Frontal cortex (tissue), 4 donors: ENCODE data around the gene KIF12. TPM values are rescaled to one million over a fixed set of nuclear protein-coding genes. Genes with fewer than 3 reads are reported as not detected.

Experiments used
- DNase-seq, 2 donors: peaks; one replicate each; pipeline ENCODE4 v3.0.0; 2012; ENCODE audit warnings: low spot score in 2 of 2
- FAIRE-seq: peaks from 2 replicates; lab custom pipeline; 2012; peaks lifted over from hg19 to GRCh38; lab: Jason Lieb, UNC
- total RNA-seq: library from RNA; depleted of rRNA; stranded (reverse); fragments of >200 nt; gene quantifications from one replicate; pipeline ENCODE4 v1.2.3, GENCODE V29; 2014
- donor health status: control.
- donor health status: control.
- donor health status: control.

KIF12 gene
- total RNA-seq, 1 donor from 2014 or later = 0.82 TPM

DNA sequence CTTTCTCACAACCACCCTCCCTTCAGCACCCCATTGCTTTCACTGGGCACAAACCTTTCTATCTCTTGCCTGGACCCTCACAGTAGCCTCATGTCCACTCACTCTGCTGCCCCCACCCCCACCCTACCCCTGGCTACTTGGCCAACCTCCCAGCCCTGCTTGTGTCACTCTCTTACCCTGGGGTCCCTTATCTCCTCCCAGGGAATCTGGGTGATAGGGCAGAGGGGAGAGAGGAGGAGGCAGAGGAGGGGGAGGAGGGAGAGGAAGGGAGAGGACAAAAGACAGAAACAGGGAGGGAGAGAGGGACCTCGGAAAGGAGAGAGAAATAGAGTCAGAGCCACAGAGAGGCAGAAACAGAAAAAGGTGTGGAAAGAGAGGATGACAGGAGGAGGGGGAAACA is 25.0 kb upstream of the KIF12 start:
- FAIRE-seq = no peak
- no peak for DNase-seq

DNA sequence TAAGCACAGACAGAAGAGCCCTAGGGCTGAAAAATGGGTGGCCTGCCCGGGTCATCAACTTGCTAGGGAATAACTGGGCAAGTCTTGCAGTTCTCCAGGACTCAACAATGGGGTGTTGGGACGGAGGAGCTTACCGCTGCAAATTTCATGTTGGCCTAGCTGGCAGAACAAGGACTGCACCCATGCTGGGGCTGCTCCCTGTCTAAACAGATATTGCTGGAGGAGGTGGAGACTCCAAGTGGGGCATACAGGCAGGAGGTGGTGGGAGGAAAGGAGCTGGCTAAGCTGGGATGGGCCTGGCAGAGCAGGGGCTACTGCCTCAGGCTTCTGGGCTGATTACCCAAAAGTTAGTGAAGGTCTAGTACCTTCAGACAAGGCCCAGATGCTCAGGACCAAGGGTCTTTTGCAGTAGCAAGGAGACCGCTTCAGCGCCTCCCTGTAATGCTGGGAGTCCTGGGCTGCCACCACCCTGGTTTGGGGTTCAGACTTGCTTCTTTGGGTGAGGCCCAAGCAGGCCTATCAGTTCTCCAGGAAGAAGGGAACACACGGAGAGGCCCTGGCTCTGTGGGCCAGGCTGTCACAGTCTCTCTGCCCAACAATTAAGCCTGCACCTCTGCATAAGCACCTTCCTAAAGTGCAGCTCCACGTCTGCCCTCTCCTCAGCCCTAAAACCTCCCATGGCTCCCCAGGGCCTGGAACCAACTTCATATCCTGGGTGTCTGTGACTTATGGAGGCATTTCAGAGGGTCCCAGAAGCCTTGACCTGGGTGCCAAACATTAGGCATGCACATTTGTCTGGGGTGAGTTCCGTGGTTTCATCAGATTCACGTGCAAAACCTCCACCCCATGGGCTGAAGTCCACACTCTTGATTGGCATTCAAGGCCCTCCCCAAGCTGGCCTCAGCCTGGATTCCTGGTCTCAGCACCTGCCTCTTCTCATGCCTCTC is 24.2 kb upstream of the KIF12 start:
- DNase-seq = no peak
- FAIRE-seq = no peak

- DNase-seq (no peak), FAIRE-seq (no peak)
Measured at GRCh38 chr9:114122136-114123027, 23.3 kb upstream of the KIF12 start.

DNA sequence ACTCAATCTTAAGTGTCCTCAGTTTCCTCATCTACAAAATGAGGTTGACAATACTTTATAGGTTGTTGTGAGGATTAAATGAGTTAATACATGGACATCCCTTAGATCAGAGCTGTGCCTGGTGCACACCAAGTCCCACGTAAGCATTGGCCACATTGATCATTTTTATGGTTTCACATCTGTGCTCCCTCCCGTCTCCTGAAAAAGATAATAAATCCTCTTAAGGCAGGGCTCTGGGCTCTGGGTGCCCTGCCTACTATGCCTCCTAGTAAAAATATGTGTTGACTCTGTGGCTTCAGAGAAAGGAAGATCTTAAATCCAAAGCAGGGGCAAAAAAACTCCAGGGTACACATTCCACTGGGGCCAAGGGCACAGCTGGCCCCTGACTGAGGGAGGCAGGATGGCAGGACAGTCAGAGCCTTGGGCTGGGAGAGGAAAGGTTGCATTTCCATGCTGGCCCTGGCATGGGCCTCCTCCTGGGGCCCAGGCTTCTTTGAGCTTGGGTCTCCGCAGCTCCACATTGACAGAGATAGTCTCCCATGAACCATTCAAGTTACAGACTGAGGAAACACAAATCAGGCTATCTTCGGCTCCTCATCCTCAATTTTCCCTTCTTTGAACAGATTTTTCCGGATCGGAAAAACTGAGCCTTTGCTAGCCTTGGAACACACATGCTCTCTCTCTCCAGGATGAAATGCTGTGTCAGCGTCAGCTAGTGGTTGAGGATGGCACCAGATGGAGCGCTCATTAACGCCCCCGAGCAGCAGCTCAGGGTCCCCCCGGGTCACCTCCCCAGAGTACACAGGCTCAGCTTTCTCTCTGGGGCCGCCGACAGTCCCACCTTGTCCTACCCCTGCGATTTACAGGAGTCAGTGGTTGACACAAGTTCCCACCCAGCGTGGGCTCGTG is 22.4 kb upstream of the KIF12 start:
- no peak for FAIRE-seq
- DNase-seq = no peak

- no peak for FAIRE-seq
Measured at GRCh38 chr9:114120192-114121014, 21.3 kb upstream of the KIF12 start.

GRCh38 chr9:114119242-114120191 is 20.4 kb upstream of the KIF12 start:
- FAIRE-seq = no peak

More at GRCh38 chr9:114120192-114121014, 21.3 kb upstream of the KIF12 start:
- no peak for DNase-seq

GRCh38 chr9:114117996-114118830 is 19.1 kb upstream of the KIF12 start:
- no peak for FAIRE-seq
- DNase-seq = no peak

More at GRCh38 chr9:114119242-114120191, 20.4 kb upstream of the KIF12 start:
- no peak for DNase-seq

DNA sequence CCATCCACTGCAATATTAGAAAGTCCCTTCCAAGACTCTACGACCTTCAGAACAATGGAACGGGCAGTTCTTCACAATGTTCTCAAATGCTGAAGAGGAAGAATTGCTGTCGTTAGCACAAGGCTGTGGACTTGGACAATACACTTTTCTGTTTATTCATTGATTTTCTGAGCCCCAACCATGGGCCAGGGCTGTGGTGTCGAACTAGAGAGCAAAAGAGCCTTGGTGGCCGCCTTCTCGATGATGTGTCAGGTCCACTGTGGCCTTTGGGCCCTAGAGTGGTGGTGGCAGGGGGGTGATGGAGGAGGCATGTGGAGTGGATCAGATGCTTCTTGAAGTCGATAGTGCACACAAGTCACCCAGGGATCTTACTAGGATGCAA is 18.5 kb upstream of the KIF12 start:
- DNase-seq (no peak), FAIRE-seq (no peak)

GRCh38 chr9:114116126-114116747 is 17.1 kb upstream of the KIF12 start:
- no peak for FAIRE-seq

DNA sequence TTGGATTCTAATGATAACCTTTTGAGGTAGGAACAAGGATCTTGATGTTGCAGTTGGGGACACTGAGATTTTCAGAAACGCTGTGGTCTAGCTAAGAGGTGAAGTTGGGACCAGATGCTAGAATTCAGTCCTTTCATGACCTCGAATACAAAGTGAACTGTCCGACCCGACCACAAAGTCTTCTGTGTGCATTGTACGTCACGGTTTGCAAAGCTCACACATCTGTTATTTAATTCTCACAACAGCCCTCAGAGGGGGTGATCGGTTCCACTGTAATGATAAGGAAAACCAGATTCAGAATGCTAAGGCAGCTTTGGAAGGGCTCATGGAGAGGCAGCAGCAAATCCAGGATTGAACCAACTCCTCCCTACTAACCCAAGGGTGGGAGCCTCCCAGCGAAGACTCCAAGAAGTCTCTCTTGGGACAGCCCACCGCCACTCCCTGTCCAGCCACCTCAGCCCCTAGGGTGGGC is 16.6 kb upstream of the KIF12 start:
- no peak for DNase-seq
- FAIRE-seq = no peak

More at GRCh38 chr9:114116126-114116747, 17.1 kb upstream of the KIF12 start:
- no peak for DNase-seq

GRCh38 chr9:114114364-114114763 is 15.3 kb upstream of the KIF12 start:
- DNase-seq (no peak), FAIRE-seq (no peak)

DNA sequence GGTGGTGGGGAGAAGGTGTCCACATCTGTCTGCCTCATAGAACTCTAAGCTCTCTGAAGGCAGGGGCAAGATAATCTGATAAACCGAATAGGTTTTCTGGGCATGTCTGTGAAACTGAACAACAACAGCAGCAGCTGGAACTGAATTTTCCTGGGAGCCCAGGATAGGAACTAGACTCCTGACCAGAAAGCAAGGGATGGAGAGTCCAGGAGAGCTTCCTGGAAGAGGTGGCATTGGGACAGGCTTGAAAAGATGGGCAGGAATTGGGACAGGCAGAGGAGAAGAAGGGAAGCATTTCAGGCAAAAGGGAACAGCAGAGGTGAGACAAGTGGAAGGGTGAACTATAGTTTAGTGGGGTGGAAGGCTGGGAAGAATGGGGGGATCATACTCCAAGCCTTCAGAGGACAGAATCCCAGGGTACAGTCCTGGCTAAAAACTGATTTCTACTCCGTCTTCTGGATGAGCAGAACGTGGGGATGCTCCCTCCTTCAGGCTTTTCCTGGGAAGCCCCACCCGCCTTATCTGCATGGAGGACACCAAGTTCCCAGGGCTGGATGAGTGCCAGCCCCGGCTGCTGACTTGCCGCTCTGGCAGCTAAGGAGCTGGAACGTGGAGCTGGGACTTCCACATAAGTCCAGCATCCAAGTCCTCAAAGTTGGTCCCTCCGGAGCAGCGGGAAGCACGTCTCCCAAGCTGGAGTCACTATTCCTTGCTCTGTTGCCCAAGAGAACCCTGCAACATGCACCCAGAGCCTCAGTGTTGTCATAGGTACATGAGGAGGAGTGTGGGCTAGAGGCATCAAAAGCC is 13.9 kb upstream of the KIF12 start:
- FAIRE-seq (no peak), DNase-seq (no peak)

- DNase-seq (no peak), FAIRE-seq (no peak)
Measured at GRCh38 chr9:114112325-114112724, 13.2 kb upstream of the KIF12 start.

GRCh38 chr9:114110180-114110579 is 11.1 kb upstream of the KIF12 start:
- no peak for DNase-seq
- FAIRE-seq = no peak

- DNase-seq (no peak), FAIRE-seq (no peak)
Measured at GRCh38 chr9:114109124-114109523, 10.0 kb upstream of the KIF12 start.
